IMR-90 (cell line): Measurements from ENCODE around the gene PLCG2. TPM values are rescaled to one million over a fixed set of nuclear protein-coding genes. Genes with fewer than 3 reads are reported as not detected.

Experiments
- ATAC-seq: fragments of 200-7000 bp; cut with Tn5 transposase; 2 replicates; pipeline ENCODE4 v1.9.1; 2020; ENCODE audit warnings: low read depth, mild to moderate bottlenecking, moderate library complexity
- BruUV-seq: library from RNA; stranded (reverse); fragments of 400-500 nt; replicated peaks from 2 replicates; lab custom pipeline; 2021; lab: Mats Ljungman, UMichigan
- CTCF ChIA-PET: fragments of 300-600 bp; formaldehyde crosslinking; extraction: SDS; loops from one replicate; lab custom pipeline; 2021; ENCODE audit warnings: antibody characterized with exemption; lab: Yijun Ruan, JAX
- POLR2A ChIA-PET: fragments of 300-600 bp; sonication (Branson Sonifier 250); formaldehyde crosslinking; loops from one replicate; lab custom pipeline; 2022; ENCODE audit warnings: antibody characterized with exemption; ENCODE audit not compliant: unreplicated experiment; lab: Charles Lee
- DNase-seq: peaks from one replicate; pipeline ENCODE4 v3.0.0; 2013
- H2AFZ ChIP-seq: replicated peaks from 2 replicates; pipeline ENCODE3; 2013; ENCODE audit warnings: low read length, mild to moderate bottlenecking; ENCODE audit not compliant: poor library complexity
- H2AK5ac ChIP-seq: 2 replicates; pipeline ENCODE4 v1.6.1; 2013; ENCODE audit warnings: low read depth, low read length, inconsistent platforms
- H2AK9ac ChIP-seq: replicated peaks from 2 replicates; pipeline ENCODE3; 2013; ENCODE audit warnings: mild to moderate bottlenecking, low read depth, low read length, moderate library complexity; ENCODE audit not compliant: poor library complexity
- H2BK120ac ChIP-seq: 2 replicates; pipeline ENCODE4 v1.6.1; 2013; ENCODE audit warnings: low read depth, low read length, inconsistent platforms
- H2BK15ac ChIP-seq: 3 replicates; pipeline ENCODE4 v1.6.1; 2013; ENCODE audit warnings: low read depth, low read length, inconsistent platforms
- H2BK20ac ChIP-seq: 2 replicates; pipeline ENCODE4 v1.6.1; 2013; ENCODE audit warnings: low read depth, mild to moderate bottlenecking, inconsistent platforms, low read length, moderate library complexity
- H2BK5ac ChIP-seq: 2 replicates; pipeline ENCODE4 v1.6.1; 2013; ENCODE audit warnings: mild to moderate bottlenecking, low read depth, low read length, inconsistent platforms; ENCODE audit not compliant: poor library complexity, severe bottlenecking
- H3K14ac ChIP-seq: replicated peaks from 2 replicates; pipeline ENCODE4 v1.6.1; 2013; ENCODE audit warnings: low read depth, low read length, inconsistent platforms
- H3K18ac ChIP-seq: 2 replicates; pipeline ENCODE4 v1.6.1; 2013; ENCODE audit warnings: low read depth, low read length, control low read depth
- H3K23ac ChIP-seq: 2 replicates; pipeline ENCODE4 v1.6.1; 2013; ENCODE audit warnings: low read depth, low read length, inconsistent platforms
- H3K27ac ChIP-seq: 2 replicates; pipeline ENCODE4 v1.5.1; 2013; ENCODE audit warnings: mild to moderate bottlenecking, control low read depth, low read length; ENCODE audit not compliant: insufficient read depth
- H3K27me3 ChIP-seq: 2 replicates; pipeline ENCODE4 v1.6.1; 2013; ENCODE audit warnings: low read length; ENCODE audit not compliant: control insufficient read depth, insufficient read depth
- H3K36me3 ChIP-seq: 2 replicates; pipeline ENCODE4 v1.6.1; 2013; ENCODE audit warnings: low read length, mixed read lengths; ENCODE audit not compliant: control insufficient read depth, insufficient read depth
- H3K4ac ChIP-seq: 2 replicates; pipeline ENCODE4 v1.6.1; 2013; ENCODE audit warnings: low read depth, low read length, inconsistent platforms
- H3K4me1 ChIP-seq: 2 replicates; pipeline ENCODE4 v1.6.1; 2013; ENCODE audit warnings: low read length, mixed read lengths; ENCODE audit not compliant: control insufficient read depth, insufficient read depth
- H3K4me2 ChIP-seq: 2 replicates; pipeline ENCODE4 v1.6.1; 2013; ENCODE audit warnings: low read depth, mild to moderate bottlenecking, control low read depth, low read length, moderate library complexity
- H3K4me3 ChIP-seq: 2 replicates; pipeline ENCODE4 v1.5.1; 2013; ENCODE audit warnings: low read depth, mild to moderate bottlenecking, control low read depth, low read length, moderate library complexity; ENCODE audit not compliant: insufficient read depth
- H3K56ac ChIP-seq: 2 replicates; pipeline ENCODE4 v1.6.1; 2013; ENCODE audit warnings: low read length, inconsistent platforms; ENCODE audit not compliant: insufficient read depth; ENCODE audit errors: extremely low read depth
- H3K79me1 ChIP-seq, 2 experiments: 2 replicates each; pipeline ENCODE4 v1.6.1; 2013; ENCODE audit warnings: low read length in 2 of 2, inconsistent platforms in 1 of 2, low read depth in 1 of 2
- H3K9ac ChIP-seq: 2 replicates; pipeline ENCODE4 v1.6.1; 2013; ENCODE audit warnings: low read depth, low read length, control low read depth
- H3K9me1 ChIP-seq: 2 replicates; pipeline ENCODE4 v1.6.1; 2013; ENCODE audit warnings: low read length, inconsistent platforms; ENCODE audit not compliant: insufficient read depth
- H3K9me3 ChIP-seq: 2 replicates; pipeline ENCODE4 v1.6.1; 2013; ENCODE audit warnings: low read length; ENCODE audit not compliant: control insufficient read depth, insufficient read depth
- H4K20me1 ChIP-seq: 2 replicates; pipeline ENCODE4 v1.6.1; 2013; ENCODE audit warnings: low read length, inconsistent platforms; ENCODE audit not compliant: insufficient read depth
- H4K5ac ChIP-seq: 2 replicates; pipeline ENCODE4 v1.6.1; 2013; ENCODE audit warnings: mild to moderate bottlenecking, low read depth, low read length, control low read depth
- H4K8ac ChIP-seq, 2 experiments: 2 replicates each; pipeline ENCODE4 v1.6.1; 2013; ENCODE audit warnings: low read depth in 2 of 2, low read length in 2 of 2, control low read depth in 1 of 2, inconsistent platforms in 1 of 2
- H4K91ac ChIP-seq: 2 replicates; pipeline ENCODE4 v1.6.1; 2013; ENCODE audit warnings: low read depth, low read length, inconsistent platforms; ENCODE audit not compliant: insufficient read depth
- CEBPB ChIP-seq: IDR thresholded peaks from 2 replicates; pipeline ENCODE4 v1.6.1; 2012; ENCODE audit warnings: low read depth, low read length, improper control_type of control experiment
- MXI1 ChIP-seq: IDR thresholded peaks from 2 replicates; pipeline ENCODE4 v1.6.1; 2012; ENCODE audit warnings: low read depth, mild to moderate bottlenecking, low read length, moderate library complexity, borderline replicate concordance
- WGBS, 2 experiments: methylation state at CpG; one replicate each; pipeline versions ENCODE4 v1.1.5 to v1.1.7; 2013; ENCODE audit warnings: missing lambda C conversion rate in 2 of 2; ENCODE audit not compliant: insufficient read length in 1 of 2; ENCODE audit errors: extremely low coverage in 2 of 2; 5-methylcytosine and 5-hydroxymethylcytosine counted together
- dilution Hi-C: fragments of 300-500 bp; cut with HindIII; formaldehyde crosslinking; loops from one replicate; pipeline ENCODE4 v1.14.3; 2018; ENCODE audit warnings: low sequenced_read_pairs; ENCODE audit not compliant: unreplicated experiment
- in situ Hi-C: fragments of 300-500 bp; cut with MboI; formaldehyde crosslinking; loops from 3 replicates; pipeline ENCODE4 v1.14.3; 2019; ENCODE audit warnings: low sequenced_read_pairs, inconsistent platforms, mixed read lengths
- intact Hi-C: fragments of 100-400 bp; cut with micrococcal nuclease; formaldehyde crosslinking; loops from 2 replicates; pipeline ENCODE4 v1.10.0; 2022
- polyA plus RNA-seq, 3 experiments: library from polyadenylated mRNA; depleted of rRNA; stranded (reverse); fragments of >200 nt; gene quantifications; 2 replicates each; pipeline ENCODE4 v1.2.3, GENCODE V29; 2012; ENCODE audit warnings: low replicate concordance in 1 of 3
- total RNA-seq: library from RNA; depleted of rRNA; stranded (reverse); fragments of >200 nt; gene quantifications from 2 replicates; pipeline ENCODE4 v1.2.3, GENCODE V29; 2012

PLCG2 gene
- total and polyA plus RNA-seq, 2 of the 4 experiments (the other 2 are of a cell fraction) = 0.14 to 0.18 TPM

DNA sequence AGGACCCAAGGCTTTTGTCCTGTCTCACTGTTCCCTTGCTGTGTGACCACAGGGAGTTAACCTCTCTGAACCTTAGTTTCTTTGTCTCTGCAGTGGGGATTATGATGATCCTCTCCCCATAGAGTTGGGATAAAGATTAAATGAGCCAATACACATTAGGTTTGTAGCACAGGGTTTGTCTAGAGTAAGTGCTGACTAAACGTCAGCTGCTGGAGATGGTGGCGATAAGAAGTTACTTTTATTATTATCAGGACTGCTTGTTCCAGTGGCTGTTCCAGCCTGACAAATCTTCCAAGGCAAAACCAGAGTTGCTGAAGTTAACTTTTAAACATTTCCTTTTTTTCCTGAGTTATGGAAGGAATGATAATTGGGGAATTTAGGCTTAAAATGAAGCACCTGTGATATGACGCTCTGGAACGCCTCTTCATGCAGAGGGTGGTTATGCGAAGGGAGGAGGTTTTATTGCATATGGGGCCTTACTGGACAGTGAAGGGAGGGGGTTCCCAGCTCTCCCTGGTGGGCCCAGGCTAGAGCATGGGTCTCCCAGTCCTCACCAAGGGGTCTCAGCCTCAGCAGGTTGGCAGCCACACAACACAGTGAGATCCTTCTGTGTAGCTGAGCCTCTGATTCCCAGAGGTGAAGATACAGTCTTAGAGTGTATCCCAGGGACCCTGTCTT is 35.8 kb downstream of the PLCG2 start:
- Histone ChIP-seq H3K4me2 (no peak overlapping the region), H3K14ac (no peak overlapping the region), H3K36me3 (no peaks in the 10 kb centered on the region), H2BK15ac (no peak overlapping the region), H2AK5ac (no peak overlapping the region), H3K9me1 (no peaks in the 10 kb centered on the region), H3K9ac (no peak overlapping the region), H3K23ac (no peak overlapping the region), H4K91ac (no peak overlapping the region), H3K27me3 (no peaks in the 10 kb centered on the region; the same call in 1 of the 2 replicates), H2AFZ (no peak overlapping the region), H2BK5ac (no peak overlapping the region), H2BK120ac (no peak overlapping the region), H4K5ac (no peak overlapping the region), H4K20me1 (no peaks in the 10 kb centered on the region), H3K4ac (no peak overlapping the region), H4K8ac (no peak overlapping the region), H3K79me1 (no peaks in the 10 kb centered on the region), H3K18ac (no peak overlapping the region), H3K9me3 (no peaks in the 10 kb centered on the region), H3K27ac (no peak overlapping the region), H3K4me3 (no peak overlapping the region), H3K56ac (no peak overlapping the region), H3K4me1 (no peaks in the 10 kb centered on the region), H2BK20ac (no peak overlapping the region), H2AK9ac (no peak overlapping the region)
- dilution Hi-C loops (no loop called here), in situ Hi-C loops (no loop called here), intact Hi-C loops (no loop called here)
- DNase-seq (no peak), ATAC-seq (no peak)
- POLR2A ChIA-PET = no interaction called here
- CTCF ChIA-PET = no interaction called here
- WGBS, 2 experiments = no CpG with 5 or more reads among the region's 5 CpGs
- no TSS peak for BruUV-seq
- TF ChIP-seq CEBPB = no peak
- no peak for TF ChIP-seq MXI1
